ENCODE measurements around the gene CCBE1. TPM values are rescaled to one million over a fixed set of nuclear protein-coding genes. Genes with fewer than 3 reads are reported as not detected.

CCBE1 gene
- total and polyA plus RNA-seq, 2 of the 4 experiments (the other 2 are of a cell fraction): 64.8 to 148 TPM

DNA sequence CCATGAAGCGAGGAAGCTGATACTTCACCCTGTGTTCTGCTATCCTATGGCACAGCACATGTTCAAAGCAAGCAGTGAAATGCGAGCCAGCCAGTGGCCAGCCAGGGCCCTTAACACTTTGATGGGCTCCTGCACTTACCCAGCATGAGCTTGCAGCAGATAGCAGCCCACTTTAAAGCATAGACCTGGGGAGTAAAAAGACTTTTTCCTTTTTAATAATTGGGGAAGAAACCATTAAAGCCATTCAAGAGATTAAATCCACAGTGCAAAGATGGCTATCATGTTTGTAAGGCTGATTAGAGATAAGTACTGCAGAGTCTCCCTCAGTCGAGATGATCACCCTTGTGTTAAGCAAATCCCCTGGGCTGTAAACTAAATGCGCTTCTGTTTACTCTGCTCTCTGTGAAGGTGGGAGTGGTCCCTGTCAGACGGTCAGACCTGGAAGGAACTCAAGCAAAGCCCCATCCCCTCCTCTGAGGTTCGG is 15.7 kb downstream of the CCBE1 start:
- ATAC-seq (ENCODE audit: low read depth) (0 out of 2 replicates have a peak, but pooled peaks have one; percentile 8), DNase-seq (no peak)
- Histone ChIP-seq H3K79me1 (ENCODE audit: low read depth in 1 of 2, low read length in 2 of 2) (peaks cover 49 to 60% of the 10 kb centered on the region in 2 experiments), H3K18ac (ENCODE audit: low read depth, low read length) (peak overlapping the region; percentile 22; the same call in 1 of the 2 replicates), H2BK120ac (ENCODE audit: low read depth, low read length) (peak overlapping the region; percentile 45; the same call in 1 of the 2 replicates), H3K36me3 (ENCODE audit: control insufficient read depth, insufficient read depth, low read length) (no peaks in the 10 kb centered on the region), H3K4me1 (ENCODE audit: control insufficient read depth, insufficient read depth, low read length) (peaks cover 21% of the 10 kb centered on the region), H2BK15ac (ENCODE audit: low read depth, low read length) (no peak overlapping the region), H3K56ac (ENCODE audit: extremely low read depth, insufficient read depth, low read length) (no peak overlapping the region), H3K4me3 (ENCODE audit: insufficient read depth, low read depth, low read length) (no peak overlapping the region), H3K27ac (ENCODE audit: insufficient read depth, low read length) (no peak overlapping the region), H3K27me3 (ENCODE audit: control insufficient read depth, insufficient read depth, low read length) (no peaks in the 10 kb centered on the region), H2AFZ (replicated peaks; ENCODE audit: low read length, poor library complexity) (no peak overlapping the region), H4K20me1 (ENCODE audit: insufficient read depth, low read length) (peaks cover 5% of the 10 kb centered on the region; the same call in 1 of the 2 replicates), H3K4ac (ENCODE audit: low read depth, low read length) (peak overlapping the region; percentile 45; the same call in 1 of the 2 replicates), H2AK5ac (ENCODE audit: low read depth, low read length) (peak overlapping the region; percentile 10; the same call in 1 of the 2 replicates), H3K23ac (ENCODE audit: low read depth, low read length) (peak overlapping the region; percentile 68; the same call in 1 of the 2 replicates), H2BK5ac (ENCODE audit: low read depth, low read length, poor library complexity, severe bottlenecking) (no peak overlapping the region), H3K9me3 (ENCODE audit: control insufficient read depth, insufficient read depth, low read length) (no peaks in the 10 kb centered on the region), H4K8ac (ENCODE audit: low read depth in 2 of 2, low read length in 2 of 2) (peak overlapping the region in 1 of 2 experiments; percentile 17; a peak in 1 of 4 replicates), H4K5ac (ENCODE audit: low read depth, low read length) (peak overlapping the region; percentile 12; the same call in 1 of the 2 replicates), H3K9me1 (ENCODE audit: insufficient read depth, low read length) (peaks cover 12% of the 10 kb centered on the region), H2BK20ac (ENCODE audit: low read depth, low read length) (no peak overlapping the region), H2AK9ac (replicated peaks; ENCODE audit: low read depth, low read length, poor library complexity) (no peak overlapping the region), H4K91ac (ENCODE audit: insufficient read depth, low read depth, low read length) (no peak overlapping the region), H3K9ac (ENCODE audit: low read depth, low read length) (no peak overlapping the region), H3K4me2 (ENCODE audit: low read depth, low read length) (no peak overlapping the region), H3K14ac (replicated peaks; ENCODE audit: low read depth, low read length) (peak overlapping the region; percentile 48; the same call in 1 of the 2 replicates)
- ChIA-PET CTCF (interaction anchor here (0.6 to 1.6 kb wide), 4 partner anchors 11 to 658 kb away, joined by 3 to 9 read pairs (median 5); partner anchors contain the start of gene CCBE1), POLR2A (ENCODE audit: unreplicated experiment) (interaction anchor here (0.5 kb wide), 1 partner anchor 222 kb away, joined by 3 read pairs; no protein-coding TSS in a partner anchor)
- intact Hi-C loops (cut with micrococcal nuclease): no loop called here
- BruUV-seq (replicated peaks): no TSS peak
- WGBS, 2 experiments (ENCODE audit: extremely low coverage in 2 of 2, insufficient read length in 1 of 2): 86% methylated on average over 1 of the region's 6 CpGs; no CpG with 5 or more reads in 1 of the 2 experiments
- dilution Hi-C loops (cut with HindIII; ENCODE audit: low sequenced_read_pairs, unreplicated experiment): no loop called here
- in situ Hi-C loops (cut with MboI; ENCODE audit: low sequenced_read_pairs): no loop called here
- TF ChIP-seq, protein P1, sequence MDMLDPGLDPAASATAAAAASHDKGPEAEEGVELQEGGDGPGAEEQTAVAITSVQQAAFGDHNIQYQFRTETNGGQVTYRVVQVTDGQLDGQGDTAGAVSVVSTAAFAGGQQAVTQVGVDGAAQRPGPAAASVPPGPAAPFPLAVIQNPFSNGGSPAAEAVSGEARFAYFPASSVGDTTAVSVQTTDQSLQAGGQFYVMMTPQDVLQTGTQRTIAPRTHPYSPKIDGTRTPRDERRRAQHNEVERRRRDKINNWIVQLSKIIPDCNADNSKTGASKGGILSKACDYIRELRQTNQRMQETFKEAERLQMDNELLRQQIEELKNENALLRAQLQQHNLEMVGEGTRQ (IDR thresholded peaks at IDR 0.05; ENCODE audit: low read depth, low read length): no peak
- TF ChIP-seq RAD21 (IDR thresholded peaks at IDR 0.05; ENCODE audit: low read length) (no peak), BHLHE40 (IDR thresholded peaks at IDR 0.05; ENCODE audit: low read depth, low read length) (no peak), RCOR1 (IDR thresholded peaks at IDR 0.05; ENCODE audit: insufficient replicate concordance, low read length) (no peak), MAZ (IDR thresholded peaks at IDR 0.05; ENCODE audit: borderline replicate concordance, low read depth, low read length) (no peak), NFE2L2 (IDR thresholded peaks at IDR 0.05; ENCODE audit: low read depth, low read length) (no peak), FOS (IDR thresholded peaks at IDR 0.05; ENCODE audit: low read depth, low read length) (no peak), MXI1 (IDR thresholded peaks at IDR 0.05; ENCODE audit: borderline replicate concordance, low read depth, low read length) (no peak), CEBPB (IDR thresholded peaks at IDR 0.05; ENCODE audit: low read depth, low read length) (no peak), CHD1 (IDR thresholded peaks at IDR 0.05; ENCODE audit: low read depth, low read length) (no peak), SMC3 (IDR thresholded peaks at IDR 0.05; ENCODE audit: low read depth, low read length) (no peak), RFX5 (IDR thresholded peaks at IDR 0.05; ENCODE audit: low read depth, low read length) (no peak), POLR2A (IDR thresholded peaks at IDR 0.05; ENCODE audit: low read depth, low read length) (no peak)
- TF ChIP-seq, protein P2, sequence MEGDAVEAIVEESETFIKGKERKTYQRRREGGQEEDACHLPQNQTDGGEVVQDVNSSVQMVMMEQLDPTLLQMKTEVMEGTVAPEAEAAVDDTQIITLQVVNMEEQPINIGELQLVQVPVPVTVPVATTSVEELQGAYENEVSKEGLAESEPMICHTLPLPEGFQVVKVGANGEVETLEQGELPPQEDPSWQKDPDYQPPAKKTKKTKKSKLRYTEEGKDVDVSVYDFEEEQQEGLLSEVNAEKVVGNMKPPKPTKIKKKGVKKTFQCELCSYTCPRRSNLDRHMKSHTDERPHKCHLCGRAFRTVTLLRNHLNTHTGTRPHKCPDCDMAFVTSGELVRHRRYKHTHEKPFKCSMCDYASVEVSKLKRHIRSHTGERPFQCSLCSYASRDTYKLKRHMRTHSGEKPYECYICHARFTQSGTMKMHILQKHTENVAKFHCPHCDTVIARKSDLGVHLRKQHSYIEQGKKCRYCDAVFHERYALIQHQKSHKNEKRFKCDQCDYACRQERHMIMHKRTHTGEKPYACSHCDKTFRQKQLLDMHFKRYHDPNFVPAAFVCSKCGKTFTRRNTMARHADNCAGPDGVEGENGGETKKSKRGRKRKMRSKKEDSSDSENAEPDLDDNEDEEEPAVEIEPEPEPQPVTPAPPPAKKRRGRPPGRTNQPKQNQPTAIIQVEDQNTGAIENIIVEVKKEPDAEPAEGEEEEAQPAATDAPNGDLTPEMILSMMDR (conservative IDR thresholded peaks at IDR 0.05; ENCODE audit: low read depth, low read length): no peak
- TF ChIP-seq, protein P3, sequence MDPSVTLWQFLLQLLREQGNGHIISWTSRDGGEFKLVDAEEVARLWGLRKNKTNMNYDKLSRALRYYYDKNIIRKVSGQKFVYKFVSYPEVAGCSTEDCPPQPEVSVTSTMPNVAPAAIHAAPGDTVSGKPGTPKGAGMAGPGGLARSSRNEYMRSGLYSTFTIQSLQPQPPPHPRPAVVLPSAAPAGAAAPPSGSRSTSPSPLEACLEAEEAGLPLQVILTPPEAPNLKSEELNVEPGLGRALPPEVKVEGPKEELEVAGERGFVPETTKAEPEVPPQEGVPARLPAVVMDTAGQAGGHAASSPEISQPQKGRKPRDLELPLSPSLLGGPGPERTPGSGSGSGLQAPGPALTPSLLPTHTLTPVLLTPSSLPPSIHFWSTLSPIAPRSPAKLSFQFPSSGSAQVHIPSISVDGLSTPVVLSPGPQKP (IDR thresholded peaks at IDR 0.05; ENCODE audit: borderline replicate concordance, low read depth, low read length): no peak

Measured in IMR-90 (cell line).